Measurements from ENCODE around the gene TMEM80.

- TF ChIP-seq CTCF (conservative IDR thresholded peaks at IDR 0.05 in 1 of 2, IDR thresholded peaks at IDR 0.05 in 1 of 2; ENCODE audit: low read depth in 1 of 2, low read length in 2 of 2) (no peak), EZH2 (IDR thresholded peaks at IDR 0.05; ENCODE audit: low read length, missing control alignments) (no peak)
Observed at GRCh38 chr11:650482-650881, 45.1 kb upstream of the TMEM80 start.

All from fibroblast of lung (primary cell).